ENCODE measurements around the gene PLOD2. TPM values are rescaled to one million over a fixed set of nuclear protein-coding genes. Genes with fewer than 3 reads are reported as not detected.

PLOD2 gene
- total and polyA plus RNA-seq, 4 donors = 18.6 to 57.0 (median 24.3) TPM

DNA sequence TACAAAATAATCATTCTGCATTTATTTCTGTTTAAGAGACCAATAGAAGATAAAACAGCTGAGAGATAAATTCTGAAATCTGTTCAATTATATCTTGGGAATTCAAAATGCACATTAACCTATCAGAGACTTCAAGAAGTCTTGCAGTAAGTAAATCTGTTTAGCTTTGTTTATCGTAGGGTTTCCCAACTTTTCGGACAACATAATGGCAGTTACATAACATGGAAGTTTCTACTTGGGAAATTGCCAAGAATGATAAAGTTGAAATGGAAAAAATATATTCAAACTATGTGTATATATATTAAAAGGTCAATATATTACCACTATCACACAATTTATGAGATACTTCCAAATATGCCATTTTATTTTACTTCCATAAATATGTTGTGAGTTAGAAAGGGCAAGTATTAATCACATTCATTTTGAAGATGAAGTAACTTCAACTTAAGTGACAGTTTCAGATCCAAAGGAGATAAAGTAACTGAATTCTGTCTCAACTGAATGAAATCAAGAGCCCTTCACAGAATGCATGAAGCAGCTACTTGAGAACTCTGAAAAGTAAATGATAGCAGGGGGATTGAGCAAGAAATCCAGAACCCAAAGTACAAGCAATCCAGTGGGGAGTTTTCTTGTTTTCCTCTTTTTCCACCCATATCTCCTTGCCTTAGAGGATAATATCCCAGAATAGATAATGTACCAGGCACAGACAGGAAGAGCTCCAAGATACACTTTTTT, 108.8 kb downstream of the PLOD2 start:
- H3K9ac ChIP-seq (ENCODE audit: low read depth in 1 of 2, low read length in 2 of 2) = no peak overlapping the region
- H3K9me3 ChIP-seq (ENCODE audit: control insufficient read depth in 4 of 4, low read length in 3 of 4) = no peaks in the 10 kb centered on the region
- H3K27ac ChIP-seq (ENCODE audit: low read depth in 1 of 2, low read length in 2 of 2) = no peak overlapping the region
- 44% methylated on average over 2 of the region's 2 CpGs for WGBS
- no peak for DNase-seq (ENCODE audit: low spot score)
- no peak overlapping the region for H3K4me3 ChIP-seq (ENCODE audit: low read depth in 1 of 3, low read length in 3 of 3)
- no peaks in the 10 kb centered on the region for H3K36me3 ChIP-seq (ENCODE audit: control insufficient read depth in 4 of 4, insufficient read depth in 3 of 4, low read depth in 1 of 4, low read length in 3 of 4)
- no peaks in the 10 kb centered on the region for H3K27me3 ChIP-seq (ENCODE audit: control insufficient read depth in 4 of 4, insufficient read depth in 4 of 4, low read length in 3 of 4)
- peaks cover 0 to 1% (median 0%) of the 10 kb centered on the region in 4 donors for H3K4me1 ChIP-seq (ENCODE audit: control insufficient read depth in 4 of 4, insufficient read depth in 4 of 4, low read length in 3 of 4)
- TF ChIP-seq, protein P1, sequence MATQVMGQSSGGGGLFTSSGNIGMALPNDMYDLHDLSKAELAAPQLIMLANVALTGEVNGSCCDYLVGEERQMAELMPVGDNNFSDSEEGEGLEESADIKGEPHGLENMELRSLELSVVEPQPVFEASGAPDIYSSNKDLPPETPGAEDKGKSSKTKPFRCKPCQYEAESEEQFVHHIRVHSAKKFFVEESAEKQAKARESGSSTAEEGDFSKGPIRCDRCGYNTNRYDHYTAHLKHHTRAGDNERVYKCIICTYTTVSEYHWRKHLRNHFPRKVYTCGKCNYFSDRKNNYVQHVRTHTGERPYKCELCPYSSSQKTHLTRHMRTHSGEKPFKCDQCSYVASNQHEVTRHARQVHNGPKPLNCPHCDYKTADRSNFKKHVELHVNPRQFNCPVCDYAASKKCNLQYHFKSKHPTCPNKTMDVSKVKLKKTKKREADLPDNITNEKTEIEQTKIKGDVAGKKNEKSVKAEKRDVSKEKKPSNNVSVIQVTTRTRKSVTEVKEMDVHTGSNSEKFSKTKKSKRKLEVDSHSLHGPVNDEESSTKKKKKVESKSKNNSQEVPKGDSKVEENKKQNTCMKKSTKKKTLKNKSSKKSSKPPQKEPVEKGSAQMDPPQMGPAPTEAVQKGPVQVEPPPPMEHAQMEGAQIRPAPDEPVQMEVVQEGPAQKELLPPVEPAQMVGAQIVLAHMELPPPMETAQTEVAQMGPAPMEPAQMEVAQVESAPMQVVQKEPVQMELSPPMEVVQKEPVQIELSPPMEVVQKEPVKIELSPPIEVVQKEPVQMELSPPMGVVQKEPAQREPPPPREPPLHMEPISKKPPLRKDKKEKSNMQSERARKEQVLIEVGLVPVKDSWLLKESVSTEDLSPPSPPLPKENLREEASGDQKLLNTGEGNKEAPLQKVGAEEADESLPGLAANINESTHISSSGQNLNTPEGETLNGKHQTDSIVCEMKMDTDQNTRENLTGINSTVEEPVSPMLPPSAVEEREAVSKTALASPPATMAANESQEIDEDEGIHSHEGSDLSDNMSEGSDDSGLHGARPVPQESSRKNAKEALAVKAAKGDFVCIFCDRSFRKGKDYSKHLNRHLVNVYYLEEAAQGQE (IDR thresholded peaks at IDR 0.05) = no peak
- no peak for TF ChIP-seq HNF4A (conservative IDR thresholded peaks at IDR 0.05)
- TF ChIP-seq RXRA (IDR thresholded peaks at IDR 0.05) = no peak

- Histone ChIP-seq H3K4me3 (ENCODE audit: low read depth in 1 of 3, low read length in 3 of 3) (no peak overlapping the region), H3K4me1 (ENCODE audit: control insufficient read depth in 4 of 4, insufficient read depth in 4 of 4, low read length in 3 of 4) (peaks cover 0 to 1% (median 0%) of the 10 kb centered on the region in 4 donors), H3K27me3 (ENCODE audit: control insufficient read depth in 4 of 4, insufficient read depth in 4 of 4, low read length in 3 of 4) (no peaks in the 10 kb centered on the region), H3K9me3 (ENCODE audit: control insufficient read depth in 4 of 4, low read length in 3 of 4) (no peaks in the 10 kb centered on the region), H3K9ac (ENCODE audit: low read depth in 1 of 2, low read length in 2 of 2) (no peak overlapping the region), H3K27ac (ENCODE audit: low read depth in 1 of 2, low read length in 2 of 2) (no peak overlapping the region), H3K36me3 (ENCODE audit: control insufficient read depth in 4 of 4, insufficient read depth in 3 of 4, low read depth in 1 of 4, low read length in 3 of 4) (no peaks in the 10 kb centered on the region)
- no peak for DNase-seq (ENCODE audit: low spot score)
- 75% methylated on average over 5 of the region's 5 CpGs for WGBS
- no peak for TF ChIP-seq NR2F2 (IDR thresholded peaks at IDR 0.05)
- TF ChIP-seq FOXA2 (IDR thresholded peaks at IDR 0.05) = no peak
- TF ChIP-seq FOXA1 (IDR thresholded peaks at IDR 0.05) = no peak
- TF ChIP-seq JUND (IDR thresholded peaks at IDR 0.05) = no peak
- TF ChIP-seq, protein P2, sequence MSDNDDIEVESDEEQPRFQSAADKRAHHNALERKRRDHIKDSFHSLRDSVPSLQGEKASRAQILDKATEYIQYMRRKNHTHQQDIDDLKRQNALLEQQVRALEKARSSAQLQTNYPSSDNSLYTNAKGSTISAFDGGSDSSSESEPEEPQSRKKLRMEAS (IDR thresholded peaks at IDR 0.05) = no peak
- TF ChIP-seq YY1 (IDR thresholded peaks at IDR 0.05) = no peak
- no peak for TF ChIP-seq HNF4G (IDR thresholded peaks at IDR 0.05)
- no peak for TF ChIP-seq ATF3 (IDR thresholded peaks at IDR 0.05)
- no peak for TF ChIP-seq HNF4A (conservative IDR thresholded peaks at IDR 0.05)
- TF ChIP-seq CTCF (IDR thresholded peaks at IDR 0.05; ENCODE audit: low read depth, low read length, missing input control) = no peak
- TF ChIP-seq RXRA (IDR thresholded peaks at IDR 0.05) = no peak
- TF ChIP-seq EGR1 (IDR thresholded peaks at IDR 0.05; ENCODE audit: low read depth in 2 of 2) = no peak
- no peak for TF ChIP-seq RAD21 (IDR thresholded peaks at IDR 0.05)
- TF ChIP-seq ZBTB33 (IDR thresholded peaks at IDR 0.05) = no peak
- TF ChIP-seq GABPA (IDR thresholded peaks at IDR 0.05 in 1 of 2, conservative IDR thresholded peaks at IDR 0.05 in 1 of 2) = no peak
- TF ChIP-seq, protein P1 (IDR thresholded peaks at IDR 0.05) = no peak
- TF ChIP-seq TAF1 (conservative IDR thresholded peaks at IDR 0.05) = no peak
- no peak for TF ChIP-seq SP1 (IDR thresholded peaks at IDR 0.05)
Observed at GRCh38 chr3:146050691-146051090, 110.3 kb downstream of the PLOD2 start.

All from liver (tissue), 9 donors.